SK-N-SH treated with all-trans-retinoic acid at 6 μM for 48 hours (cell line): ENCODE results near the gene ARL15.

Source experiments
- ARNTL ChIP-seq: fragments of 450-650 bp; formaldehyde crosslinking; IDR thresholded peaks from 2 replicates; pipeline ENCODE4 v1.5.0; 2020; ENCODE audit warnings: low read depth, mild to moderate bottlenecking, moderate library complexity, borderline replicate concordance
- BACH2 ChIP-seq: fragments of 250-450 bp; sonication (Bioruptor Pico); IDR thresholded peaks from 2 replicates; pipeline ENCODE4 v1.9.0; 2021; ENCODE audit warnings: mild to moderate bottlenecking, borderline replicate concordance
- PATZ1 ChIP-seq: fragments of 250-450 bp; sonication (Bioruptor Pico); IDR thresholded peaks from 2 replicates; pipeline ENCODE4 v1.8.0; 2020; ENCODE audit warnings: mild to moderate bottlenecking, moderate library complexity, borderline replicate concordance
- TSHZ2 ChIP-seq: fragments of 250-450 bp; sonication (Bioruptor Pico); IDR thresholded peaks from 2 replicates; pipeline ENCODE4 v1.5.0; 2020; ENCODE audit warnings: mild to moderate bottlenecking, moderate library complexity
- ZC3H10 ChIP-seq: fragments of 250-450 bp; sonication (Bioruptor Pico); IDR thresholded peaks from 2 replicates; pipeline ENCODE4 v1.5.1; 2021; ENCODE audit warnings: mild to moderate bottlenecking, moderate library complexity
- ZFP30 ChIP-seq: fragments of 450-650 bp; formaldehyde crosslinking; IDR thresholded peaks from 2 replicates; pipeline ENCODE4 v1.5.0; 2022; ENCODE audit warnings: mild to moderate bottlenecking, moderate library complexity
- ZNF70 ChIP-seq: fragments of 450-650 bp; formaldehyde crosslinking; IDR thresholded peaks from 2 replicates; pipeline ENCODE4 v1.5.0; 2020; ENCODE audit warnings: mild to moderate bottlenecking, moderate library complexity
- ZNF8 ChIP-seq: fragments of 450-650 bp; formaldehyde crosslinking; IDR thresholded peaks from 2 replicates; pipeline ENCODE4 v1.5.0; 2020; ENCODE audit warnings: mild to moderate bottlenecking, moderate library complexity

GRCh38 chr5:54088081-54088480 lies 222.3 kb downstream of the ARL15 start:
- TF ChIP-seq BACH2 (CRISPR knock-in tag) (no peak), ZNF8 (no peak), PATZ1 (CRISPR knock-in tag) (no peak), ZFP30 (CRISPR knock-in tag) (no peak), ZC3H10 (CRISPR knock-in tag) (no peak), ARNTL (CRISPR knock-in tag) (no peak), TSHZ2 (no peak), ZNF70 (CRISPR knock-in tag) (no peak)
